ENCODE data around the gene PYGO1.
"Not testable (repeated sequence)": the region's sequence is repeated elsewhere in the genome, so short reads cannot be mapped to it uniquely, and the experiment has no call there.

The PYGO1 gene

GRCh38 chr15:55588070-55588814 lies at the start of gene PYGO1:
Gene PYGO1, minus strand, starts transcription at chr15:55588345. Its CDS starts 462 bp downstream, at chr15:55587883.
- DNase-seq (ENCODE audit: low read depth): peak; percentile 72

- DNase-seq (ENCODE audit: low read depth): no peak
Measured at GRCh38 chr15:55637086-55637485, 48.9 kb upstream of the PYGO1 start.

GRCh38 chr15:55633731-55634130 lies 45.6 kb upstream of the PYGO1 start:
- no peak for DNase-seq (ENCODE audit: low read depth)

GRCh38 chr15:55632434-55632833 lies 44.3 kb upstream of the PYGO1 start:
- DNase-seq (ENCODE audit: low read depth): no peak

- no peak for DNase-seq (ENCODE audit: low read depth)
Measured at GRCh38 chr15:55630858-55631257, 42.7 kb upstream of the PYGO1 start.

GRCh38 chr15:55628369-55628730 lies 40.2 kb upstream of the PYGO1 start:
- no peak for DNase-seq (ENCODE audit: low read depth)

GRCh38 chr15:55627730-55628368 lies 39.7 kb upstream of the PYGO1 start:
- DNase-seq (ENCODE audit: low read depth): peak; percentile 77

GRCh38 chr15:55619783-55620182 lies 31.6 kb upstream of the PYGO1 start:
- DNase-seq (ENCODE audit: low read depth): no peak

GRCh38 chr15:55618387-55618786 lies 30.2 kb upstream of the PYGO1 start:
- DNase-seq (ENCODE audit: low read depth): no peak

- no peak for DNase-seq (ENCODE audit: low read depth)
Measured at GRCh38 chr15:55615445-55615844, 27.3 kb upstream of the PYGO1 start.

- no peak for DNase-seq (ENCODE audit: low read depth)
Measured at GRCh38 chr15:55613727-55614126, 25.6 kb upstream of the PYGO1 start.

GRCh38 chr15:55606214-55606613 lies 18.1 kb upstream of the PYGO1 start:
- no peak for DNase-seq (ENCODE audit: low read depth)

- DNase-seq (ENCODE audit: low read depth): no peak
Measured at GRCh38 chr15:55601374-55601773, 13.2 kb upstream of the PYGO1 start.

- no peak for DNase-seq (ENCODE audit: low read depth)
Measured at GRCh38 chr15:55599439-55599838, 11.3 kb upstream of the PYGO1 start.

- not testable (repeated sequence) for DNase-seq (ENCODE audit: low read depth)
Measured at GRCh38 chr15:55593019-55593418, 4.9 kb upstream of the PYGO1 start.

GRCh38 chr15:55590788-55591187 lies 2.6 kb upstream of the PYGO1 start:
- DNase-seq (ENCODE audit: low read depth): no peak

GRCh38 chr15:55589287-55589686 lies 1.1 kb upstream of the PYGO1 start:
- peak; percentile 16 for DNase-seq (ENCODE audit: low read depth)

GRCh38 chr15:55588815-55589115 lies 620 bp upstream of the PYGO1 start:
- DNase-seq (ENCODE audit: low read depth): no peak

GRCh38 chr15:55587321-55588069 lies 650 bp downstream of the PYGO1 start:
- peak; percentile 57 for DNase-seq (ENCODE audit: low read depth)

- DNase-seq (ENCODE audit: low read depth): peak; percentile 17
Measured at GRCh38 chr15:55586808-55587207, 1.3 kb downstream of the PYGO1 start.

- no peak for DNase-seq (ENCODE audit: low read depth)
Measured at GRCh38 chr15:55576943-55577342, 11.2 kb downstream of the PYGO1 start.

- DNase-seq (ENCODE audit: low read depth): peak; percentile 10
Measured at GRCh38 chr15:55574096-55574495, 14.0 kb downstream of the PYGO1 start.

GRCh38 chr15:55573224-55573623 lies 14.9 kb downstream of the PYGO1 start:
- no peak for DNase-seq (ENCODE audit: low read depth)
